ENCODE data around the gene STARD13. TPM values are rescaled to one million over a fixed set of nuclear protein-coding genes. Genes with fewer than 3 reads are reported as not detected.

The STARD13 gene
- total RNA-seq, 1 experiment from 2014 or later = 4.1 TPM

- Histone ChIP-seq H3K79me2 (ENCODE audit: insufficient read depth, low read length) (no peaks in the 10 kb centered on the region), H4K20me1 (ENCODE audit: insufficient read depth) (no peaks in the 10 kb centered on the region), H3K27me3 (ENCODE audit: insufficient read depth, low read length) (no peaks in the 10 kb centered on the region), H3K36me3 (ENCODE audit: control insufficient read depth in 1 of 2, insufficient read depth in 2 of 2, low read length in 2 of 2) (no peaks in the 10 kb centered on the region), H3K4me2 (ENCODE audit: low read length) (no peak overlapping the region), H3K9ac (ENCODE audit: low read length) (no peak overlapping the region), H2AFZ (ENCODE audit: low read depth, low read length, poor library complexity, severe bottlenecking) (no peak overlapping the region), H3K4me1 (ENCODE audit: control insufficient read depth in 1 of 2, insufficient read depth in 2 of 2, low read length in 2 of 2) (peaks cover 2 to 10% of the 10 kb centered on the region in 2 experiments; a peak in 2 of 4 replicates), H3K4me3 (replicated peaks in 1 of 2; ENCODE audit: low read depth in 1 of 2, low read length in 2 of 2) (no peak overlapping the region), H3K9me2 (ENCODE audit: insufficient read depth) (no peaks in the 10 kb centered on the region), H3K9me3 (ENCODE audit: control insufficient read depth in 1 of 2, insufficient read depth in 1 of 2, low read depth in 1 of 2, low read length in 2 of 2) (no peaks in the 10 kb centered on the region), H3K27ac (ENCODE audit: low read depth, low read length) (no peak overlapping the region)
- no TSS peak for BruUV-seq (replicated peaks)
- DNase-seq (ENCODE audit: low read depth, low spot score) (no peak), ATAC-seq (no peak)
- TF ChIP-seq TCF7L2 (IDR thresholded peaks at IDR 0.05; ENCODE audit: borderline replicate concordance, extremely low read depth, insufficient read depth, insufficient read length) (no peak), EZH2 (IDR thresholded peaks at IDR 0.05) (no peak), YY1 (IDR thresholded peaks at IDR 0.05; ENCODE audit: extremely low read depth, insufficient replicate concordance, low read depth, low read length) (no peak), SP1 (IDR thresholded peaks at IDR 0.05; ENCODE audit: low read depth) (no peak), CEBPB (IDR thresholded peaks at IDR 0.05; ENCODE audit: low read depth) (no peak), JUND (IDR thresholded peaks at IDR 0.05) (no peak), FOSL1 (IDR thresholded peaks at IDR 0.05; ENCODE audit: low read depth) (no peak), EGR1 (IDR thresholded peaks at IDR 0.05; ENCODE audit: low read depth) (no peak), CBX3 (IDR thresholded peaks at IDR 0.05; ENCODE audit: low read depth) (no peak), REST (IDR thresholded peaks at IDR 0.05; ENCODE audit: low read depth) (no peak), RAD21 (IDR thresholded peaks at IDR 0.05; ENCODE audit: low read depth) (no peak)
- RAD21 ChIA-PET (ENCODE audit: low non-redundant PET in 1 of 2, low total read pairs in 2 of 2, uncharacterized antibody in 2 of 2, unreplicated experiment in 2 of 2) = no interaction called here
- intact Hi-C loops (cut with micrococcal nuclease) = no loop called here
- POLR2A ChIA-PET = no interaction called here
- CTCF ChIA-PET = no interaction called here
Observed at GRCh38 chr13:33206425-33206824, 79.1 kb downstream of the STARD13 start.
